Measurements from ENCODE around the gene ALDH1A2. TPM values are rescaled to one million over a fixed set of nuclear protein-coding genes. Genes with fewer than 3 reads are reported as not detected.

ALDH1A2 gene
- polyA plus RNA-seq, 3 donors = 0.41 to 5.1 (median 3.4) TPM

GRCh38 chr15:58017869-58018268 lies 47.6 kb downstream of the ALDH1A2 start:
- H3K27me3 ChIP-seq (ENCODE audit: control insufficient read depth in 2 of 2, insufficient read depth in 2 of 2, low read length in 2 of 2) = peaks cover 2 to 3% of the 10 kb centered on the region in 2 donors
- peaks cover 10 to 13% (median 12%) of the 10 kb centered on the region in 7 donors for H3K9me3 Mint-ChIP-seq
- no peak overlapping the region for H3K9ac ChIP-seq (ENCODE audit: insufficient read depth, low read length, poor library complexity, severe bottlenecking)
- peaks cover 10 to 14% of the 10 kb centered on the region in 2 donors for H3K9me3 ChIP-seq (replicated peaks in 1 of 2; ENCODE audit: control insufficient read depth in 1 of 2, insufficient read depth in 1 of 2, low read length in 2 of 2)
- no peaks in the 10 kb centered on the region for H3K36me3 Mint-ChIP-seq
- no peak for TF ChIP-seq CTCF (IDR thresholded peaks at IDR 0.05)
- H3K4me3 ChIP-seq (replicated peaks in 1 of 3; ENCODE audit: low read depth in 2 of 3, low read length in 3 of 3) = no peak overlapping the region
- no peak overlapping the region for H3K27ac Mint-ChIP-seq
- H3K4me1 Mint-ChIP-seq = no peaks in the 10 kb centered on the region
- no peak for DNase-seq
- no peaks in the 10 kb centered on the region for H3K4me1 ChIP-seq (ENCODE audit: control insufficient read depth in 1 of 2, insufficient read depth in 2 of 2, low read length in 2 of 2)
- no peak overlapping the region for H3K4me3 Mint-ChIP-seq
- no peak overlapping the region for H2AFZ ChIP-seq (ENCODE audit: insufficient read depth, low read depth, low read length, poor library complexity, severe bottlenecking)
- H3K27me3 Mint-ChIP-seq (ENCODE audit: low read depth in 3 of 3) = peaks cover 5 to 7% (median 7%) of the 10 kb centered on the region in 3 donors
- no CpG with 5 or more reads among the region's 1 CpG for WGBS (ENCODE audit: insufficient coverage)
- H3K79me2 ChIP-seq (ENCODE audit: insufficient read depth, low read length) = no peaks in the 10 kb centered on the region
- intact Hi-C loops (cut with micrococcal nuclease) = no loop called here
- H3K27ac ChIP-seq (ENCODE audit: low read depth in 1 of 2, low read length in 2 of 2) = no peak overlapping the region
- H3K4me2 ChIP-seq (replicated peaks; ENCODE audit: extremely low read depth, low read length, poor library complexity, severe bottlenecking) = no peak overlapping the region
- H4K20me1 ChIP-seq (ENCODE audit: insufficient read depth, low read length) = no peaks in the 10 kb centered on the region
- no peaks in the 10 kb centered on the region for H3K36me3 ChIP-seq (replicated peaks in 1 of 2; ENCODE audit: control insufficient read depth in 1 of 2, insufficient read depth in 2 of 2, low read length in 2 of 2)

- Mint-ChIP-seq H3K9me3 (peaks cover under 1 to 4% (median 3%) of the 10 kb centered on the region in 7 donors), H3K27me3 (ENCODE audit: low read depth in 3 of 3) (peaks cover 4 to 6% (median 5%) of the 10 kb centered on the region in 3 donors), H3K27ac (peak overlapping the region in 1 of 7 donors; percentile 41), H3K4me1 (no peaks in the 10 kb centered on the region), H3K36me3 (no peaks in the 10 kb centered on the region), H3K4me3 (no peak overlapping the region)
- intact Hi-C loops (cut with micrococcal nuclease) = no loop called here
- H3K79me2 ChIP-seq (ENCODE audit: insufficient read depth, low read length) = no peaks in the 10 kb centered on the region
- no peaks in the 10 kb centered on the region for H3K4me1 ChIP-seq (ENCODE audit: control insufficient read depth in 1 of 2, insufficient read depth in 2 of 2, low read length in 2 of 2)
- H2AFZ ChIP-seq (ENCODE audit: insufficient read depth, low read depth, low read length, poor library complexity, severe bottlenecking) = no peak overlapping the region
- no peak overlapping the region for H3K27ac ChIP-seq (ENCODE audit: low read depth in 1 of 2, low read length in 2 of 2)
- peaks cover 2 to 3% of the 10 kb centered on the region in 2 donors for H3K27me3 ChIP-seq (ENCODE audit: control insufficient read depth in 2 of 2, insufficient read depth in 2 of 2, low read length in 2 of 2)
- no peaks in the 10 kb centered on the region for H3K36me3 ChIP-seq (replicated peaks in 1 of 2; ENCODE audit: control insufficient read depth in 1 of 2, insufficient read depth in 2 of 2, low read length in 2 of 2)
- H3K4me2 ChIP-seq (replicated peaks; ENCODE audit: extremely low read depth, low read length, poor library complexity, severe bottlenecking) = no peak overlapping the region
- H3K4me3 ChIP-seq (replicated peaks in 1 of 3; ENCODE audit: low read depth in 2 of 3, low read length in 3 of 3) = no peak overlapping the region
- no peak overlapping the region for H3K9ac ChIP-seq (ENCODE audit: insufficient read depth, low read length, poor library complexity, severe bottlenecking)
- peaks cover 0 to 4% of the 10 kb centered on the region in 2 donors for H3K9me3 ChIP-seq (replicated peaks in 1 of 2; ENCODE audit: control insufficient read depth in 1 of 2, insufficient read depth in 1 of 2, low read length in 2 of 2)
- no peak for TF ChIP-seq CTCF (IDR thresholded peaks at IDR 0.05)
- DNase-seq = peak in 2 of 3 donors; percentile 16 to 56
- WGBS (ENCODE audit: insufficient coverage) = no CpG with 5 or more reads among the region's 2 CpGs
- no peaks in the 10 kb centered on the region for H4K20me1 ChIP-seq (ENCODE audit: insufficient read depth, low read length)
Measured at GRCh38 chr15:58016581-58017175, 48.8 kb downstream of the ALDH1A2 start.

Data from CD14-positive monocyte (primary cell).